ENCODE data around the gene EBF3.

Gene EBF3

DNA sequence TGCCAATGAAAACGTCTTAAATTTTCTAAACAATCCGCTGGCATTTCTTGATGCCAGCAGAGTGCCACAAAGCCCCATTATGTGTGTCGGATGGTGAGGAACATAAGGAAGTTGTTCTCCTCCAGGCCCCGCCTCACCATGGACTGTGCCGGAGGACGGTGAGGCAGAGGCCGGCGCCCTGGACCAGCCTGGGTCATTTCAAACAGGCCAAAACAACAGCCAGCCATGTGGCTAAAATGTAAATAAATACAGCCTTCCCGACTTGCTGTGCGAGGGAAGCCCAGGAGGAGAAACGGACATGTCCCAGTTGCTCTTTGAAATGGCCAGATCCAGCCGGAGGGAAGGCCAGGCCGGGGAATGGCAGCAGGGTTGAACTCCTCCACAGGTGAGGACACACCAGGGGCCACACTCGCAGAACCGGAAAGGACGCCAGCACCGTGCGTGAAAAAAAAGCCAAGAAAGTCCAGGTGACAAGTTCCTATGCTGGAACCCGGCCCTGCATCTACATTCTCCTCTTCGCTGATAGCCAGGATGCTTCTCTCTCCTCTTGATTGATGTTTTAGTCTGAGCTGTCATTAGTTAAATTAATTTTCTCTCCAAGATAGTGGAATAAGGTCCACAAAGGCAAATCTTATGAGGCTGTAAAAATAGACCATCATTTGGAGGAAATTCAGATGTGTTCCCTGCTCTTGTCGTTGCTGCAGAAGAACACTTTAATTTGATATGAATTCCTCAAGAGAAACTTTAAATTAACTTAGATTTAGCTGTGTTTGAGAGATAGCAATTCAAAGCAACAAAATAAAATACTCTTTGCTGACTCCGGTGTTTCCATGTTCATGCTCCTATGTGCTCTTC lies 64.6 kb downstream of the EBF3 start:
- DNase-seq (ENCODE audit: low spot score), result no peak
- TF ChIP-seq, protein P1, sequence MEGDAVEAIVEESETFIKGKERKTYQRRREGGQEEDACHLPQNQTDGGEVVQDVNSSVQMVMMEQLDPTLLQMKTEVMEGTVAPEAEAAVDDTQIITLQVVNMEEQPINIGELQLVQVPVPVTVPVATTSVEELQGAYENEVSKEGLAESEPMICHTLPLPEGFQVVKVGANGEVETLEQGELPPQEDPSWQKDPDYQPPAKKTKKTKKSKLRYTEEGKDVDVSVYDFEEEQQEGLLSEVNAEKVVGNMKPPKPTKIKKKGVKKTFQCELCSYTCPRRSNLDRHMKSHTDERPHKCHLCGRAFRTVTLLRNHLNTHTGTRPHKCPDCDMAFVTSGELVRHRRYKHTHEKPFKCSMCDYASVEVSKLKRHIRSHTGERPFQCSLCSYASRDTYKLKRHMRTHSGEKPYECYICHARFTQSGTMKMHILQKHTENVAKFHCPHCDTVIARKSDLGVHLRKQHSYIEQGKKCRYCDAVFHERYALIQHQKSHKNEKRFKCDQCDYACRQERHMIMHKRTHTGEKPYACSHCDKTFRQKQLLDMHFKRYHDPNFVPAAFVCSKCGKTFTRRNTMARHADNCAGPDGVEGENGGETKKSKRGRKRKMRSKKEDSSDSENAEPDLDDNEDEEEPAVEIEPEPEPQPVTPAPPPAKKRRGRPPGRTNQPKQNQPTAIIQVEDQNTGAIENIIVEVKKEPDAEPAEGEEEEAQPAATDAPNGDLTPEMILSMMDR (IDR thresholded peaks at IDR 0.05), result no peak
- no peak overlapping the region for H3K4me3 ChIP-seq
- no peak overlapping the region for H3K27ac ChIP-seq

DNA sequence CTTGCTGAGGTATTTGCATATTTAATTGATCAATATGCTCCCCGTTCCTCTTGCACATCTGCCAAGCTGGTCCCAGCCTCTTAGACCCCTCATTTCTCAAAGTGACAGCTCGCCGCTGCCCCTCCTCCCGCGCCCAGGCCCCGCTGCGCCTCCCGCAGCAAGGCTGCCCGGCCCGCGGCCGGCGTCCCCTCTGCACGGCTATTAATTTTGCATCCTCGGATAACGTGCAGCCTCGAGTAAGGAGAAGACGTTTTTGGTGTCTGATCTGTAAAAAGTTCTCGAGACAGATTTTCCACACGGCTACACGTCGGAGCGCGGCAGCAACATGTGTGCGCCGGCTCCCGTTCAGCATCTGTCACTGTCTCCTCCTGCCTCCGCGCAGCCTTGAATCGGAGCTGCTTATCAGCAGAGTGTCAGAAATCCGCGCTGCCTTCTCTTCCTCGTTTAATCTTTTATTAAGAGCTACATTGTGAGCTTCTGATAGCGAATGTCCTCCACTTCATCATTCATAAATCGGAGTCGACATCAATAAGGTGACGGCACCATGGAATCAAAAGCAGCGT lies 65.3 kb downstream of the EBF3 start:
- TF ChIP-seq, protein P1 (IDR thresholded peaks at IDR 0.05), result no peak
- DNase-seq (ENCODE audit: low spot score), result no peak
- Histone ChIP-seq H3K4me3 (no peak overlapping the region), H3K27ac (no peak overlapping the region)

DNA sequence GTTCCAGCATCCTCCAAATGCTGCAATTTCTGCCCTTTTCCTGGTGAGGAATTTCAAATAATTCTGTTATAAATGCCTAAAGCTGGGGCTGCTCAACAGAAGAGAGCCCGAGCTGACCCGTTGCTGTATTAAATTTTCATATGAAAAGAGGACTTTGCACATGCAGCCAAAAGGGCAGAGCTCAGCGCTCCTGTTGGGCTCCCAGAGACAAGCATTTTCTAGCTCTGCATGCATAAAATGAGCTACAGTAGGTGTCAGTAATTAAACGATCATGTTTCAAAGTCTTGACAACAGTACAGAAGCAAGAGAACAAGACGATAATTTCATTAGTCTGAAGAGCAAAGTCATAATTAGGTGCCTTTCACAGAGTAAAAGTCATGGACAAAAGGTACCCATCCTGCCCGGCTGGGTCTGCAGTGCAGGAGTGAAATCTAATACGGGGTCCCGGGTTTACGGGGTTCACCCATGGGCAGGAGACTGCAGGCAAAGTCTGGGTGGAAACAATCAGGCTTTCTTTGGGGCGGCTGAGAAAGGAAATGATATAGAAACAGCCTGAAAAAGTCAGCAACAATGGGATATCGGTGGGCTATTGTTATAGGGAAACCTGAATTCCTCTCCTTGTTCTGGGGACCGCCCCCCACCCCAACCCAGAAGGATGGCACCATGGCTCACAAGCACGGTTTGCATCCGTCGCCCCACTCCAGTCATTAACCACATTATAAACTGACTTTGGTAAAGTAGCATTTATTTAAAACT lies 66.0 kb downstream of the EBF3 start:
- no peak for DNase-seq (ENCODE audit: low spot score)
- Histone ChIP-seq H3K4me3 (no peak overlapping the region), H3K27ac (no peak overlapping the region)
- TF ChIP-seq, protein P1 (IDR thresholded peaks at IDR 0.05), result no peak

DNA sequence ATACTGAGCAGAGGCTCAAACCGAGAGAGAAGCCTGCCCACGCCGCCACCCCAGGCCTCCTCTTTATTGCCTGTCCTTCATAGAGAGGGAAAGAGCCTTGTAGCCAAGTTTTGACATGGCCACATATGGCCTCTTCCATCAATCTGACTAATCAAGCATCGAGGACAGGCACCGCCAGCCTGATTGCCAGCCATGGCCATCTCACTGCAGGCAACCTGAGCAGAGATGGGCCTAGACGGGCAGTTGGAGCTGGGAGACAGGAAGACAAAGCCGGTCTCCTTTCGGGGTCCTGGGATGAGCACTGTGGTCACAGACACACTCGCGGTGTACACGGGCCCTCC lies 67.2 kb downstream of the EBF3 start:
- TF ChIP-seq, protein P1 (IDR thresholded peaks at IDR 0.05), result no peak
- DNase-seq (ENCODE audit: low spot score), result no peak
- no peak overlapping the region for H3K4me3 ChIP-seq
- no peak overlapping the region for H3K27ac ChIP-seq

DNA sequence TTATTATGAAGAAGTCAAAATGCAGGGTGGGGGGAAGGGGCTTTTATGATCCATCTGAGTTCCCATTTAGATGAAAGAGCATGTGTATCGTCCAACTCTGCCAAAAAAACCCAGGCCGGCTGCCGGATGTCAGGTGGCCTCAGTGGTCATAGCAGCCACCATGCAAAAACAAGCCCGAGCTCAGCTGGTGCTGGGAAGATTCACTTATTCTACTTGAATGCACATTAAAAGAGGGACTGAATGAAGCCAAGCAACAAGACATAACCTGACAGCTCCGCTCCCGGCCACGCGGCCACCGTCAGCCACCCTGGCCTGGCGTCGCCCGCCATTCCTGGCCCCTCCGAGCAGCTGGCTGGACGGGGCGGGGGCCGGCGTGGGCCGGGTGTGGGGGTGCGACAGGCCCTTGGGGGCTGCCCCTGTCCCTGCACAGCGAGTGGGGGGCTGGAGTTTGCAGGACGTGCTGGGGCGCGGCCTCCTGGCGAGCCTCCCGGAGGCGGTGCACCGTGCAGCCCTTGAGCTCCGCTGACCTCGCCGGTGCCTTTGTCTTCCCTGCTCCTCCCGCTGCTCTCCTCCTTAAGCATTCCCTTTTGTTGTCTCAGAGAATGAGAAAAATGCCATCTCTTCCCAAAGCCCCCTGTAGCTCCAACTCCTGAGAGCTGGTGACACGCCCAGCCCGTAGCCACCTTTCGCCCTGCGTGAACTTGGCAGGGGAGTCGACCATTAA lies 67.8 kb downstream of the EBF3 start:
- TF ChIP-seq, protein P1 (IDR thresholded peaks at IDR 0.05), result no peak
- no peak for DNase-seq (ENCODE audit: low spot score)
- no peak overlapping the region for H3K27ac ChIP-seq
- H3K4me3 ChIP-seq, result no peak overlapping the region

DNA sequence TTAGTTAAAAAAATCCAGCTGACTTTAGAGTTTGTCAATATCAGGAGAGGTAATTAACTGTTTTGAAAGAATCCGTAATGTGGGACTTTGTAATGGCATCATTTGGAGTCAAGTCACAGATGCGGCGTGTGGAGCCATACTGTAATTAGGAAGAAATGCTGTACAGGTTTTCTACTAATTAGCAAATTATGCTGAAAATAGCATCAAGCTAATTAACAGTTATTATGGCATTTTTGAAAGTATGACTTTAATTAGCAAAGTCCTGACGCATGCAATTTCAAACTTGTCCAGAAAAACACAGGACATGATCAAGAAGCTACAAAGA lies 68.3 kb downstream of the EBF3 start:
- H3K4me3 ChIP-seq, result no peak overlapping the region
- DNase-seq (ENCODE audit: low spot score), result no peak
- TF ChIP-seq, protein P1 (IDR thresholded peaks at IDR 0.05), result no peak
- H3K27ac ChIP-seq, result no peak overlapping the region

Data from coronary artery (tissue), 2 donors.